CD4-positive, alpha-beta T cell treated with Interleukin-1 beta for 1 hour (primary cell): Measurements from ENCODE around the gene TYROBP.
A peak's percentile ranks its signal among the peaks of the same experiment; 100 is the strongest.
"Not testable (repeated sequence)": the region's sequence is repeated elsewhere in the genome, so short reads cannot be mapped to it uniquely, and the experiment has no call there.

Source experiments
- DNase-seq, 2 donors: peaks; one replicate each; pipeline ENCODE4 v3.0.0-alpha.2; 2020 to 2022

TYROBP gene

DNA sequence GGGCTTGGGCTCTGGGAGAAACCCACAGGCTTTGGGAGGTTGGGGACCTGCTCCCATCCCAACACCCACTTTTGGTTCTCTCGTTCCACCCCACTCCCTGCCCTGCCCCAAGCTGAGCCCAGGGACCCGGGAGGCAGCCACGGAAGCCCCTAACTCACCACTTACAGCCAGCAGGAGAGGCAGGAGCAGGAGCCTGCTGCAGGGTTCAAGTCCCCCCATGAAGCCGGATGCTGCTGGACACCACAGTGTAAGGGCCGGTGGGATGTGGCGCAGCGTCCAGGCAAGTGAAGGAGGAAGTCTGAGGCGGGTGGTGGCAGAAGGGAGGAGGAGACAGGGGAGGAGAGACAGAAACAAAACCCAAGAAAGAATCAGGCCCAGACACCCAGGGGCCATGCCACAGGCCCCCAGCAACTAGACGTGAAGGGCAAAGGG, at the start of gene TYROBP:
Gene TYROBP (minus strand): TSS at position 286 of the 432 bp plus-strand sequence. CDS start 67 bp downstream, at position 219.
- DNase-seq: peak in 1 of 2 donors; percentile 47

DNA sequence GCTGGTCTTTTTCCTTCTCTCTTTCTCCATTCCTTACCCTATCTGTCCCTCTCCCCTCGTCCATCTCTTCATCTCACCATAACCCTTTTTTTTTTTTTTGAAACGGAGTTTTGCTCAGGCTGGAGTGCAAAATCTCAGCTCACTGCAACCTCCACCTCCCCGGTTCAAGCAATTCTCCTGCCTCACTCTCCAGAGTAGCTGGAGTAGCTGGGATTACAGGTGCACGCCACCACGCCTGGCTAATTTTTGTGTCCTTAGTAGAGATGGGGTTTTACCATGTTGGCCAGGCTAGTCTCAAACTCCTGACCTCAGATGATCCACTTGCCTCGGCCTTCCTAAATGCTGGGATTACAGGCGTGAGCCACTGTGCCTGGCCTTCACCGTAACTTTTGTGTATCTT, 49.3 kb upstream of the TYROBP start:
- DNase-seq: not testable (repeated sequence)

DNA sequence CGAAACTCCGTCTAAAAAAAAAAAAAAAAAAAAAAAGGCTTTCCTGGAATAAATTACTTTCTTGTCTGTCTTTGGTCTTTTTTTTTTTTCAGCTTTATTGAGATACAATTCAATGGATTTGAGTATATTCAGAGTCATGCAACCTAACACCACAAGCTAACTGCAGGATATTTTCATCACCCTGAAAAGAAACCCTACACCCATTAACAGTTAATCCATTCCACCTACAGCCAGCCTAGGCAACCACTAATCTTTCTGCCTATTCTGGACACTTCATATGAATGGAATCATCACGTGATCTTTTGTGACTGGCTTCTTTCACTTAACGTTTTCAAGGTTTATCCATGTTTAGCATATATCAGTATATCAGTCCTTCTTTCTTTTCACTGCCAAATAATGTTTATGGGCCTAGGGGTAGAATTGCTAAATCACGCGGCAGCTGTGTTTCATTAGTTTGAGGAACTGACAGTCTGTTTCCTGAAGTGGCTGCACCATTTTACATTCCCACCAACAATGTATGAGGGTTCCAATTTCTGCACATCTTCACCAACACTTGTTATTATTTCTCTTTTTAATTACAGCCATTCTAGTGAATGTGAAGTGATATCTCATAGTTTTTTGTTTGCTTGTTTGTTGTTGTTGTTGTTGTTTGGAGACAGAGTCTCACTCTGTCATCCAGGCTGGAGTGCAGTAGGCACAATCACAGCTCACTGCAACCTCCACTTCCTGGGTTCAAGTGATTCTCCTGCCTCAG, 48.0 kb upstream of the TYROBP start:
- no peak for DNase-seq

DNA sequence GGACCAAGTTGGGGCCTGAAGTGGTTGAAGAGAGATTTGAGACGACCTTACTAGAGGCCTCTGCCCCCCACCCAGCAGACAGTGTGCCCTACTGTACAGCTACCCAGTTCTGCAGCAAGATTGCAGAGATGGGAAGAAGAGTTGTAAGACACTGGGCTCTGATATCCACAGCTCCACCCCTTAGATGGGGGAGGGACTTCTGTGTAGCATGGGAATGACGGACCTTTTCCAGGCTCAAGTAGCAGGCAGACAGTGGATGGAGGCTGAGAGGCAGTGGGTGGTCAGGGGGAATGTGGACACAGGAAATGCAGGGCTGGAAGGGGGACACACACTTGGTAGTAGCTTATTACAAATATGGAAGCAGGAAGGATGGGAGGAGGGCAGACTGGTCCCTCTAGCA, 41.0 kb upstream of the TYROBP start:
- DNase-seq: no peak

DNA sequence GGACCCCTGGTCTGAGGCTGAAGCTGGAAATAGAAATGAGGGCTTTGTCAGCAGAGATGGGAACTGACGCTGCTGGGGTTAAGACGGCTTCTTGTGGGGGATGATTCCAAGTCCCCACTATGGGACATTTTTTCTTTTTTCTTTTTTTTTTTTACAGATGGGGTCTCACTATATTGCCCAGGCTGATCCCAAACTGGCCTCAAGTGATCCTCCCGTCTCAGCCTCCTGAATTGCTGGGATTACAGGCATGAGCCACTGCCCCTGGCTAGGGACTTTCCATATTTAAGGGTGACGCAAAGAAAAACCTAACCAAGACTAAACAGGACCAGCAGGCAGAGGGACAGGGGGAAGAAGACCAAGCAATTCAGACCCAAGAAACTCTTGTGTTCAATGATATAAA, 38.1 kb upstream of the TYROBP start:
- no peak for DNase-seq

DNA sequence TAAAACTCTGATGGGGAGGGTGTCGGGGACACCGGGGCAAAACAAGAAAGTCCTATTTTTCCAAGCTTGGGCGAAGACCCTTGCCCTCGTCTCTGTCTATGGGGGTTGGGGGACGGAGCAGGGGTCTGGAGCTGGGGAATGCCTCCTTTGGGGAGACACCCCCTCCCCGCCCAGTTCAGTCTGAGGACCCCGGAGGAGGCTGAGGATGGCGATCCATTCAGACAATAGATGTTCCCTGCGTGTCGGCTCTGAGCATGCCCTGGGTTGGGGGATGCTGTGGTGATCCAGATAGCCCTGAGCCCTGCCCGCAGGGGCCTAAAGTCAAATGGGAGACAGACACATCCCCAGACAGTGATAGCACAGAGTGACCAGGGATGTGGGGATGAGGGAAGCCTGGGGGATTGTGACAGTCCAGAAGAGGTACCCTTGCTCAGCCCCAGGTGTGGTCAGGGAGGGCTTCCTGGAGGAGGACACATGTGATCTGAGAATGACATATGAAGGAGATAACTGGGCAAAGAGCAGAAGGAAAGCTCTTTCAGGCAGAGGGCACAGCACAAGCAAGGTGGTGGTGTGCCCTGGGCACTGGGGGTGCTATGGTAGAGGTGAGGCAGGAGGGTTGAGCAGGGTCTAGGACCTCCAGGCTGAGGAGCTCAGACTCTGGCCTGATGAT, 37.2 kb upstream of the TYROBP start:
- DNase-seq: no peak

DNA sequence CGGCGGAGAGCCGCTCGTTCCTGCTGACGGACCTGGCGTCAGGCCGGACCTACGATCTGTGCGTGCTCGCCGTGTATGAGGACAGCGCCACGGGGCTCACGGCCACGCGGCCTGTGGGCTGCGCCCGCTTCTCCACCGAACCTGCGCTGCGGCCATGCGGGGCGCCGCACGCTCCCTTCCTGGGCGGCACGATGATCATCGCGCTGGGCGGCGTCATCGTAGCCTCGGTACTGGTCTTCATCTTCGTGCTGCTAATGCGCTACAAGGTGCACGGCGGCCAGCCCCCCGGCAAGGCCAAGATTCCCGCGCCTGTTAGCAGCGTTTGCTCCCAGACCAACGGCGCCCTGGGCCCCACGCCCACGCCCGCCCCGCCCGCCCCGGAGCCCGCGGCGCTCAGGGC, 36.5 kb upstream of the TYROBP start:
- no peak for DNase-seq

DNA sequence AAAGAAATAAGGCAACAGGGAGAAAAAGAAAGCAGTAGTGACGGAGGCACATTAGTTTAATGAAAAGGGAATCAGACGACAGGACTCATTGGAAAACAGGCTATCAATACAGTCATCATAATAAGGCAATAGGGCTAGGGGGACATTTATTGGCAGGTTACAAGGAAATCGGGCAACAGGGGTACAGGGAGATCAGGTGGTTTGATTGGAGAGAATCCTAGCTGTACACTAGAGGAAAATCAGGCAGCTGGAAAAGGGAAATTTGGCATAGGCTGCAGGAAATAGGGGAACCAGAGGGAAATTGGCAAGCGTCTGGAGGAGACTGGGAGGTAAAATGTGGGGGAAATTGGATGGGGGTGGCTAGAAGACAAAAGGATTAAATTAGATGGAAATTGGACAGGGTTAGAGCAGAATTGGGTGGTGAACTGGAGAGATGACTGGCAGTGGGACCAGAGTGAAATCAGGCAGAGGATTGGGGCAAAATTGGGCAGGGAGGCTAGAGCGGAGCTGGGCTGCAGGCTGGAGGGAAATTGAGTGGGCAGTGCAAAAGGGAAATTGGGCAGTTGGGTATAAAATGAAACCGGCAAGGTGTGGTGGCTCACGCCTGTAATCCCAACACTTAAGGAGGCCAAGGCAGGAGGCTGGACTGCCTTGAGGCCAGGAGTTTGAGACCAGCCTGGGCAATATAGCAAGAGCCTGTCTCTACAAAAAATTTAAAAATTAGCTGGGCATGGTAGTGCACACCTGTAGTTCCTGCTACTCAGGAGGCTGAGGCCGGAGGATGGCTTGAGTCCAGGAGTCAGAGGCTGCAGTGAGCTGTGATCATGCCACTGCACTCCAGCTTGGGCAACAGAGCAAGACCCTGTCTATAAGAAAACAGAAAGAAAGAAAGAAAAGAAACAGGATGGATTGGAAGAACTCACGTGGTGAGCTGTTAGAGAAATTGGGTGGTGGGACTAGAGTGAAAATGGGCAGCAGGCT, 35.5 kb upstream of the TYROBP start:
- DNase-seq: no peak

DNA sequence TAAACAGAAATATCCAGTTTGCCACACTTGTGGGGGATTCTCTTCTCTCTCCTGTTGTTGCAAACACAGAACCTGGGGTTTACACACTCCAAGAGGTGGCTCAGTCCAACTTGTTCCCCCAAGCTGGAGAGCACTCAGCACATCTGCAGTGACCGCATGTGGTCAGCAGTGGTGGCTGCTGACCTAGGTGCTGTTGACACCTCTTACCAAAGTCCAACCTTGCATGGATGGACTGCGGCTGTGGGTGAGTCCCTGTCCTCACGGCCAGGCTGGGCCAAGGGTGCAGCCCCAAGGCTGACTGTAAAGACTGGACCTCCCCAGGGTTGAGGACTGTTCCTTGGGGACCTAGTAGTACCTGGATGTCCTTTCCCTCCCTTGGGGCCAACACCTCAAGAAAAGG, 34.1 kb upstream of the TYROBP start:
- DNase-seq: no peak

DNA sequence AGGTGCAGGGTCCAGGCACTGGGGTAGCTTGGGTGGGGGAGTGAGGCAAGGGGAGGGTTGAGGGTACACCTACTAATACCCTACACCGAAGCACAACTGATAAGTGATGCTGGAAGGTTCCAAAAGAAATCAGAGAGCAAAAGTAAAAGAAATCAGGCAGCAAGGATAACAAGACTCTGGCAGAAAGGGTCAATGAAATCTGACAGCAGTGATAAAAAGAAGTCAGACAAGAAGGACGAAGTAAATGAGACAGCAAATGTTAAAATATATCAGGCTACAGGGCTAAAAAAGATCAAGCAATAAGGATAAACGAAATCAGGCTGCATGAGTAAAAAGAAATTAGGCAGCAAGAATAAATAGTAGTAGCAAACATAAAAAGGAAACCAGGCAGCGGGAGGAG, 32.7 kb upstream of the TYROBP start:
- DNase-seq: no peak

DNA sequence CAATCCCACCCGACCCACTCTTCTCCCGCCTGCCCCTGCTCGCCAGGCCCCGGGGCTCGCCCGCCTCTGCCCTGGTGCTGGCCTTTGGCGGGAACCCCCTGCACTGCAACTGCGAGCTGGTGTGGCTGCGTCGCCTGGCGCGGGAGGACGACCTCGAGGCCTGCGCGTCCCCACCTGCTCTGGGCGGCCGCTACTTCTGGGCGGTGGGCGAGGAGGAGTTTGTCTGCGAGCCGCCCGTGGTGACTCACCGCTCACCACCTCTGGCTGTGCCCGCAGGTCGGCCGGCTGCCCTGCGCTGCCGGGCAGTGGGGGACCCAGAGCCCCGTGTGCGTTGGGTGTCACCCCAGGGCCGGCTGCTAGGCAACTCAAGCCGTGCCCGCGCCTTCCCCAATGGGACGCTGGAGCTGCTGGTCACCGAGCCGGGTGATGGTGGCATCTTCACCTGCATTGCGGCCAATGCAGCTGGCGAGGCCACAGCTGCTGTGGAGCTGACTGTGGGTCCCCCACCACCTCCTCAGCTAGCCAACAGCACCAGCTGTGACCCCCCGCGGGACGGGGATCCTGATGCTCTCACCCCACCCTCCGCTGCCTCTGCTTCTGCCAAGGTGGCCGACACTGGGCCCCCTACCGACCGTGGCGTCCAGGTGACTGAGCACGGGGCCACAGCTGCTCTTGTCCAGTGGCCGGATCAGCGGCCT, 32.1 kb upstream of the TYROBP start:
- no peak for DNase-seq

DNA sequence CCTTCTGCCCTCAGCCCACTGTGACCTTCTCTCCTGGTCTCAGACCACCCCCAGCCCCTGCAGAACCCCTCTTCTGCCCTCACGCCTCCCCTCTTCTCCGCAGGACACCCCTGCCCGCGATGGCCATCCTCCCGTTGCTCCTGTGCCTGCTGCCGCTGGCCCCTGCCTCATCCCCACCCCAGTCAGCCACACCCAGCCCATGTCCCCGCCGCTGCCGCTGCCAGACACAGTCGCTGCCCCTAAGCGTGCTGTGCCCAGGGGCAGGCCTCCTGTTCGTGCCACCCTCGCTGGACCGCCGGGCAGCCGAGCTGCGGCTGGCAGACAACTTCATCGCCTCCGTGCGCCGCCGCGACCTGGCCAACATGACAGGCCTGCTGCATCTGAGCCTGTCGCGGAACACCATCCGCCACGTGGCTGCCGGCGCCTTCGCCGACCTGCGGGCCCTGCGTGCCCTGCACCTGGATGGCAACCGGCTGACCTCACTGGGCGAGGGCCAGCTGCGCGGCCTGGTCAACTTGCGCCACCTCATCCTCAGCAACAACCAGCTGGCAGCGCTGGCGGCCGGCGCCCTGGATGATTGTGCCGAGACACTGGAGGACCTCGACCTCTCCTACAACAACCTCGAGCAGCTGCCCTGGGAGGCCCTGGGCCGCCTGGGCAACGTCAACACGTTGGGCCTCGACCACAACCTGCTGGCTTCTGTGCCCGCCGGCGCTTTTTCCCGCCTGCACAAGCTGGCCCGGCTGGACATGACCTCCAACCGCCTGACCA, 31.4 kb upstream of the TYROBP start:
- no peak for DNase-seq

DNA sequence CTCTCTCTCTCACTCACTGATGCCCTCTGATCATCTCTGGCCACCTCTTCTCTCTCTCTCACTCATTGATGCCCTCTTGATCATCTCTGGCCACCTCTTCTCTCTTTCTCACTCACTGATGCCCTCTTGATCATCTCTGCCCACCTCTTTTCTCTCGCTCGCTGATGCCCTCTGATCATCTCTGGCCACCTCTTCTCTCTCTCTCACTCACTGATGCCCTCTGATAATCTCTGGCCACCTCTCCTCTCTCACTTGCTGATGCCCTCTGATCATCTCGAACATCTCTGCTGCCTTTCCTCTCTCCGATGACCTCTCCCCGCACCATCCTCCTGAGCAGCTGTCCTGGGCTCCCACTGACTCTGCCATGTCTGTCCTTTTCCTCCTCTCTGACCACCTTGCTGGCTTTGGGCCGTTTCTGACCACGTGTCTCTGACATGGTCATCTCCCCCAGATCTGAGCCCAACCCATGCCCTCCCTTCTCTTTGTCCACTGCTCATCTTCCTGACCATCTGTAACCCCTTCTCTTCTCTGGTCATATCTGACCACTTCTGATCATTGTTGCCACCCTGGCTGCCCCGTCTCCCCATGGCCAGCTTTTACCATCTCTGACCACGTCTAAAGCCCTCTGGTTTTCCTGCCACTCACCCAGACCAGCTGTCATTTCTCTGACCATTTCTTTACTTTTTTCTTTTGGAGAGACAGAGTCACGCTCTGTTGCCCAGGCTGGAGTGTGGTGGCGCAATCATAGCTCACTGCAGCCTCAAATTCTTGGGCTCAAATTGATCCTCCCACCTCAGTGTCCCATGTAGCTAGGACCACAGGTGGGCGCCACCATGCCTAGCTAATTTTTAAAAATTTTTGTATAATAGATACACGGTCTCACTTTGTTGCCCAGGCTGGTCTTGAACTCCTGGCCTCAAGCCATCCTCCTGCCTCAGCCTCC, 30.5 kb upstream of the TYROBP start:
- no peak for DNase-seq

DNA sequence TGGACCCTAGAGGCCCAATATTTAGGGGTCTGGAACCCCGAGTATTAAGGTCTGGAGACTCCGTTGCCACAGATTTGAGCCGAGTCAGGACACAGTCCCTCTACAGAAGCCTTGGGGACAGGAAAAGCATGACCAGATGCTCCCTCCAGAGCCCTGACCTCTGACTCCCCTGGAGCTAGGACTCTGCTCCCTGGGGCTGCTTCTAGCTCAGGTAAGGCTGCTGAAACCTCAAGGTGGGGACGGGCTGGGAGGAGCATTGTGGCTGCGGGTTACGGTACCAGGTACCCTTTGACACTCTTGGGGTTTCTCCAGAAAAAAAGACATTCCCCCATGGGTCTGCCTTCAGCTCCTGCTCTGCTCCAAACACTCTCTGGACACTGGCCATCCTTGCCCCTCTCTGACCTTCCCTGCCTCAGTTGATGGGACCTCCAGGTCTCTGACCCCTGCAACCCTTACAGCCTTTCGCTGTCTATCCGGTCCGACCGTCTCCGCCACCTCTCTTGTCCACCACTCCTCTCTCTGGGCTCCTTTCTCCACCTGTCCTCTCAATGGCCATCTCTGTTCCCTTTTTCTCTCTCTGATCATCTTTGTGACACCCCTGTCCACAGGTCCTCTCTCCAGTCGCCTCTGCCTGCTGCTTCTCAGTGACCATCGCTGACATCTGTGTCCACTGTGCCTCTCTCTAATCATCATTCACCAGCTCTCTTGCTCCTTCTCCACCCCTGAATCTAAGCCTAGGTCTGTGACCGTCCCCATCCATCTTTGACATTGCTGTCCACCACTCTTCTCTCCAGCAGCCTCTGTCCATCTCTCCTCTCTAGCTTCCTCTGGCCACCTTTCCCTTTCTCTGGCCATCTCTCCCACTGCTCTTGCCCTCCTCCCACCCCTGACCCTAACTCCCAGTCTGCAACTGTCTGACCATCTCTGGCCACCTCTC, 29.5 kb upstream of the TYROBP start:
- DNase-seq: no peak

DNA sequence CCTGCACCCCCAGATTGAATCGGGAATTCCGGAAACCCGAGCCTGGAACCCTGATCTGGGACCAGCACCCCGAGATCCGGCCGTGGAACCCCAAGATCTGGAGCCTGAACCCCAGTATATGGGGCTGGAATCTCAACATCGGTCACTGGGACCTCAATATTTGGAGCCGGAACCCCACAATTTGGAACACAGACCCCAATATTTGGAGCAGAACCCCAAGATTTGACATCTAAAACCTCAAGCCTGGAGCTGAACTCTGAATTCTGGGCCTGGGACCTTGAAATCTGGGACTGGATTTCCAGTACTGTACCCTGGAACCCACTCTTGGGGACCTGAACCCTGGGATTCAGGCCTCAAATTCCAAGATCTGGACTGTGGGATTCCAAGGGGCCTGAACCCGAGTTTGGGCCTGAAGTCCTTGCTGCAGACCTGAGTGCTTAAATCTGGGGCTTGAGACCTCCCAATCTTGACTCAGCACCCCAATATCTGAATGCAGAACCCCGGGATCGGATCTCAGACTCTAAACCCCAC, 28.7 kb upstream of the TYROBP start:
- no peak for DNase-seq

DNA sequence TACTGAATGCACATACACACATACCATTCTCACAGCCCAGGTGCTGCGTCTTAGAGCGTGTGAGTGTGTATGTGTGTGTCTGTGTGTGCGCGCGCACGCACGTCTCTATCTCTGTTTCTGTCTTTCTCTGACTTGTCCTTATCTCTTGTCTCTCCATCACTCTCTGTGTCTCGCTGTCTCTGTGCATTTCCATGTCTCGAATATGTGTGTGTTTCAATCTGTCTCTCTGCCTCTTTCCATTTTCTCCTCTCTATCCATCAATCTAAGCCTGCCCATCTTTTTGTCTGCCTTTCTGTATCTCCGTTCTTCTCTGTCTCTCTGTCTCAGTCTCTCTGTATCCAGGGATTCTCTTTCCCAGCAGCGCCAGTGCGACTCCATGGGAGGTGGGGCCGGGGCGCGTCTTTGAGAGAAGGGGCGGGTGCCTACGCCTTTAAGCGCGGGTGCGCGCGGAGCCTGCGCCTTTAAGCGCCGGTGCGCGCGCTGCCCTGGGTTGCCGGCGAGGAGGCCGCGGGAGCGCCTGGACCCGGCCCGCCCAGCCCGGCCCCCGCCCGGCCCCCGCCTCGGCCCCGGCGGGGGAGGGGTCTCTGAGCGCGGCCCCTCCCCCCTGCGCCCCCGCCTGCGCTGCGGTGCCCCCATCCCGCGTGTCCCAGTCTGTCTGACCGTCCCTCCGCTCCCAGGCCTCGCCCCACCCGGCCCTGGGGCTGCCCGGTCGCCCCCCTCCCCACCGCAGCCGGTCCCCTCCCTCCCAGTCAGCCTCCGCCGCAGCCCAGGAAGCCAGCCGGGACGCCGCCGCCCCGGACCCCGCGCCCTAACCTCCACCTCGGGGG, 28.0 kb upstream of the TYROBP start, which contains the start of gene LRFN3:
Gene LRFN3 (plus strand): TSS at position 464 of the 827 bp plus-strand sequence. CDS start 3,052 bp downstream, outside the sequence.
- peak; percentile 38 to 54 for DNase-seq

DNA sequence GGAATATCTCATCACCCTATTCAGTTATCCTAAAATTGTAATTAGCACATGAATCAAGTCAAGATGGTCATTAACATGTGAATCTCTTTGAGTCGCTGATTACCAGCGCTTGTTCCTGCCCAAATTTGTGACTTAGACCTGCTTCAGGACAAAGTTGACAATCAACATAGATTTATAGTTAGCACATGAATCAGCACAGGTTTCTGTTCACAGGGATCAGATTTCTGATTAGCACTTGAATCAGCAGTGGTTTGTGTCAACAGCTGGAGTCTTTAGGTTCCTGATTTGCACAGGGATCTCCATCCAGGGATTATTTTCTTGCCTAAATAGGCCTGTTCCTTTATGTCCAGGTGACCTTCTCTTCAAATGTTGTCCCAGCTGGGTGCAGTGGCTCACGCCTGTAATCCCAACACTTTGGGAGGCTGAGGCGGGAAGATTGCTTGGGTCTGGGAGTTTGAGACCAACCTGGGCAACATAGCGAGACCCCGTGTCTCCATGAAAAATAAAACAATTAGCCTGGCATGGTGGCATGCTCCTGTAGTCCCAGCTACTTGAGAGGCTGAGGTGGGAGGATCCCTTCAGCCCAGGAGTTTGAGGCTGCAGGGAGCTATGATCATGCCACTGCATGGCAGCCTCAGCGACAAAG, 24.3 kb upstream of the TYROBP start:
- DNase-seq: no peak

DNA sequence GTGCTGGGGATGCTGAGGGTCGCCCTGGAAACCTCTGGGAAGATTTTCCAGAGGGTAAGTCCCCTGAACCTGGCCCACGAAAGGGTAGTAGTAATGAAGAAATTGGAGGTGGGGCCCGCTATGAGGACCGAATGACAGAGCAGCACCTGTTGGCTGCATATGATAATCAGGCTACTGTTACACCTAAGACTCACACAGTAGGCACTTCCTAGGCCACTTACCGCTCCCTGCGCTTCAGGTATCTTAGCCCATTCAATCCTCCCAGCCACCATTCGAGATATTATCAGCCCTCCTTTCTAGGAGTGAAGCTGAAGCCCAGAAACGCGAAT, 23.7 kb upstream of the TYROBP start:
- no peak for DNase-seq
